Mesenchymal stem cell (in vitro differentiated cells and primary cell): ENCODE results near the gene CLHC1.

Source experiments
- DNase-seq: peaks from one replicate; pipeline ENCODE4 v3.0.0-alpha.2; 2013
- H2AFZ ChIP-seq: one replicate; pipeline ENCODE4 v1.6.1; 2013; ENCODE audit warnings: low read depth, mild to moderate bottlenecking, control low read depth, inconsistent platforms, low read length, moderate library complexity
- H2AK5ac ChIP-seq: 2 replicates; pipeline ENCODE4 v1.6.1; 2013; ENCODE audit warnings: low read length, moderate library complexity, mild to moderate bottlenecking, inconsistent platforms; ENCODE audit not compliant: severe bottlenecking
- H2BK120ac ChIP-seq: one replicate; pipeline ENCODE4 v1.6.1; 2013; ENCODE audit warnings: low read depth, mild to moderate bottlenecking, inconsistent platforms, low read length, moderate library complexity
- H2BK12ac ChIP-seq, 2 experiments: one replicate each; pipeline ENCODE4 v1.6.1; 2013; ENCODE audit warnings: inconsistent platforms in 2 of 2, low read length in 2 of 2, mild to moderate bottlenecking in 2 of 2, moderate library complexity in 2 of 2, control low read depth in 1 of 2
- H2BK15ac ChIP-seq: one replicate; pipeline ENCODE4 v1.6.1; 2013; ENCODE audit warnings: mild to moderate bottlenecking, low read depth, inconsistent platforms; ENCODE audit not compliant: poor library complexity, severe bottlenecking
- H2BK5ac ChIP-seq: 2 replicates; pipeline ENCODE4 v1.6.1; 2013; ENCODE audit warnings: low read depth, mild to moderate bottlenecking, low read length, control low read depth, inconsistent platforms; ENCODE audit not compliant: poor library complexity, severe bottlenecking
- H3K14ac ChIP-seq, 2 experiments: one replicate each; pipeline ENCODE4 v1.6.1; 2013; ENCODE audit warnings: inconsistent platforms in 2 of 2, low read length in 2 of 2, control low read depth in 1 of 2, mild to moderate bottlenecking in 1 of 2, moderate library complexity in 1 of 2
- H3K18ac ChIP-seq, 2 experiments: one replicate each; pipeline ENCODE4 v1.6.1; 2013; ENCODE audit warnings: inconsistent platforms in 2 of 2, low read length in 2 of 2, control low read depth in 1 of 2, low read depth in 1 of 2, mild to moderate bottlenecking in 1 of 2
- H3K23ac ChIP-seq, 2 experiments: one replicate each; pipeline ENCODE4 v1.6.1; 2013; ENCODE audit warnings: inconsistent platforms in 2 of 2, low read length in 2 of 2, mild to moderate bottlenecking in 2 of 2, moderate library complexity in 2 of 2, control low read depth in 1 of 2
- H3K27ac ChIP-seq: 2 replicates; pipeline ENCODE4 v1.5.1; 2013; ENCODE audit warnings: mild to moderate bottlenecking, moderate library complexity, low read length, control low read depth, inconsistent platforms; ENCODE audit not compliant: poor library complexity, severe bottlenecking
- H3K27me3 ChIP-seq, 2 experiments: 2 replicates each; pipeline versions ENCODE4 v1.6.1 to v1.7.0; 2013; ENCODE audit warnings: low read length in 2 of 2, mild to moderate bottlenecking in 2 of 2, moderate library complexity in 2 of 2, control low read depth in 1 of 2, inconsistent platforms in 1 of 2; ENCODE audit not compliant: control insufficient read depth in 1 of 2, insufficient read depth in 1 of 2
- H3K36me3 ChIP-seq, 2 experiments: 2 replicates each; pipeline versions ENCODE4 v1.6.1 to v1.7.0; 2013; ENCODE audit warnings: low read length in 2 of 2, control low read depth in 1 of 2, inconsistent platforms in 1 of 2, low read depth in 1 of 2, mild to moderate bottlenecking in 1 of 2; ENCODE audit not compliant: insufficient read depth in 2 of 2, control insufficient read depth in 1 of 2
- H3K4ac ChIP-seq, 2 experiments: one replicate each; pipeline ENCODE4 v1.6.1; 2013; ENCODE audit warnings: inconsistent platforms in 2 of 2, low read length in 2 of 2, mild to moderate bottlenecking in 2 of 2, moderate library complexity in 2 of 2, control low read depth in 1 of 2, low read depth in 1 of 2
- H3K4me1 ChIP-seq: 2 replicates; pipeline ENCODE4 v1.6.1; 2013; ENCODE audit warnings: low read depth, low read length, control low read depth; ENCODE audit not compliant: control insufficient read depth, insufficient read depth
- H3K4me2 ChIP-seq: 2 replicates; pipeline ENCODE4 v1.6.1; 2013; ENCODE audit warnings: low read length, mild to moderate bottlenecking, inconsistent platforms; ENCODE audit not compliant: poor library complexity, severe bottlenecking
- H3K4me3 ChIP-seq, 2 experiments: 2 replicates each; pipeline versions ENCODE4 v1.5.1 to v1.7.0; 2013; ENCODE audit warnings: low read length in 2 of 2, mild to moderate bottlenecking in 2 of 2, control low read depth in 1 of 2, low read depth in 1 of 2; ENCODE audit not compliant: insufficient read depth in 1 of 2
- H3K79me1 ChIP-seq: replicated peaks from 2 replicates; pipeline ENCODE4 v1.6.1; 2013; ENCODE audit warnings: mild to moderate bottlenecking, control low read depth, low read length, inconsistent platforms; ENCODE audit not compliant: poor library complexity, severe bottlenecking
- H3K9ac ChIP-seq: 2 replicates; pipeline ENCODE4 v1.7.0; 2013; ENCODE audit warnings: mild to moderate bottlenecking, low read length, moderate library complexity
- H3K9me3 ChIP-seq: 2 replicates; pipeline ENCODE4 v1.7.0; 2013; ENCODE audit warnings: mild to moderate bottlenecking, low read length; ENCODE audit not compliant: control insufficient read depth
- H4K8ac ChIP-seq: one replicate; pipeline ENCODE4 v1.6.1; 2013; ENCODE audit warnings: inconsistent platforms, mild to moderate bottlenecking, low read length, moderate library complexity
- H4K91ac ChIP-seq: one replicate; pipeline ENCODE4 v1.6.1; 2013; ENCODE audit warnings: mild to moderate bottlenecking, low read length, inconsistent platforms
- WGBS: methylation state at CpG from one replicate; pipeline ENCODE4 v1.1.7; 2013; ENCODE audit warnings: mixed read lengths; 5-methylcytosine and 5-hydroxymethylcytosine counted together

The CLHC1 gene

DNA sequence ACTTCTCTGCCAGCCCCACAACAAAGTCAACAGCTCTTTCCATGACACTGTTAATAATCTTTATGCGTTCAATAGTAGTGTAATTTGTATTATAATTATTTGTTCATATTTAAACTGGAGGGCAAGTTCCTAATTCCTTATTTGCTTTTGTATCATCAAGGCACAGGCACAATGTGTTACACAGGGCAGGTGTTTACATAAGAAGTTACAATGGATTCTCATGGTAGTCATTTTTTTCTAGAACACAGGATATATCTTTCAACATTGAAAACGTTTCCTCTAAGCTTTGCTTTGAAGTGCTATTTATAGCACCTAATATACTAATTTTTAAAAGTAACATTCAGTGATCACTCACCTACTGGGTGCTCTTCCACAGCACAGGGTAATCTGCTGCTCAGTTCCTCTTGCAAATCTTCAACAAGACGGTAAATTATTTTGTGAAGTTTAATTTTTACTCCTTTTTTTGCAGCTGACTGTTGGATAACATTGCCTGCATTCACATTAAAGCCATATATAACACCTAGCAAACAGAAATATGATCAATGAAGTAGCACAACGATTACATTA lies 7.6 kb upstream of the CLHC1 start:
- Histone ChIP-seq H2AK5ac (no peak overlapping the region), H2BK15ac (no peak overlapping the region), H2AFZ (no peak overlapping the region), H4K8ac (no peak overlapping the region), H3K4me1 (no peaks in the 10 kb centered on the region), H3K23ac (no peak overlapping the region), H4K91ac (no peak overlapping the region), H2BK120ac (no peak overlapping the region), H2BK5ac (no peak overlapping the region), H3K4ac (no peak overlapping the region), H3K4me2 (no peak overlapping the region), H2BK12ac (no peak overlapping the region), H3K27me3 (no peaks in the 10 kb centered on the region), H3K4me3 (no peak overlapping the region), H3K9ac (no peak overlapping the region), H3K79me1 (no peaks in the 10 kb centered on the region), H3K18ac (no peak overlapping the region), H3K36me3 (peaks cover 7 to 77% of the 10 kb centered on the region in 2 experiments), H3K14ac (no peak overlapping the region), H3K9me3 (no peaks in the 10 kb centered on the region), H3K27ac (no peak overlapping the region)
- DNase-seq = no peak
- whole genome bisulfite sequencing = 100% methylated on average over 1 of the region's 4 CpGs

DNA sequence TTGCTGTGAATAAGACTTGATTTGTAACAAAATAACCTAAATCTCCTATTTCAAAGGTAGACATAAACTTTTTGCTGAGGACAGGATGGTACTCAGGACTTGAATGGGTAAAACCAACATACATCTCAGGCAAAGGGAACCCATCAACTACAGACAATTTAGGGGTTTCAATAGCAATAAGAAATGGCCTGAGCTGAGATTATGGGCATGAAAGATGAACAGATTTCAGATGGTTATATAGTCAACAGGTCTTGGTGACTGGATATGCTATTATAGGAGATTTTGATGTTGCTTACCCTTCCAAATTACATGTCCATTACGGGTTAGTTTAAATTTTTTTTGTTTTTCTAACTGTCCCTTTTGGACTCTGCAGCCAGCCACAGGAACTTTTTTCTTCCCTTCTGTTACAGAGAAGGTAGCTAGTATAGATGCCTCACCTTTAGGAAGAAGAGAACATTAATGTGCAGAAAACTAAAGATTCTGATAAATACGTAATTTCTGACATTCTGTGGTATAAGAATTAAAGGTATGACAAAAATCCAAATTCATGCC lies 5.0 kb upstream of the CLHC1 start:
- no peak overlapping the region for H3K27ac ChIP-seq
- no peak for DNase-seq
- H2BK5ac ChIP-seq = no peak overlapping the region
- no peak overlapping the region for H2BK12ac ChIP-seq
- no peak overlapping the region for H3K4me3 ChIP-seq
- no peak overlapping the region for H2BK15ac ChIP-seq
- no peak overlapping the region for H3K4ac ChIP-seq
- no peak overlapping the region for H3K4me2 ChIP-seq
- no peak overlapping the region for H4K8ac ChIP-seq
- H4K91ac ChIP-seq = no peak overlapping the region
- H3K27me3 ChIP-seq = no peaks in the 10 kb centered on the region
- peaks cover 3% of the 10 kb centered on the region for H3K4me1 ChIP-seq
- H3K9me3 ChIP-seq = no peaks in the 10 kb centered on the region
- H3K14ac ChIP-seq = no peak overlapping the region
- H3K36me3 ChIP-seq = peaks cover 13 to 69% of the 10 kb centered on the region in 2 experiments
- no peak overlapping the region for H2BK120ac ChIP-seq
- no peak overlapping the region for H2AFZ ChIP-seq
- no peak overlapping the region for H2AK5ac ChIP-seq
- no peak overlapping the region for H3K18ac ChIP-seq
- H3K9ac ChIP-seq = no peak overlapping the region
- no peaks in the 10 kb centered on the region for H3K79me1 ChIP-seq
- no peak overlapping the region for H3K23ac ChIP-seq
- WGBS = 100% methylated on average over 1 of the region's 2 CpGs

- Histone ChIP-seq H3K14ac (no peak overlapping the region), H3K4ac (no peak overlapping the region), H3K4me3 (no peak overlapping the region), H2AK5ac (no peak overlapping the region), H3K27ac (no peak overlapping the region), H4K8ac (no peak overlapping the region), H3K36me3 (peaks cover 8 to 62% of the 10 kb centered on the region in 2 experiments), H3K27me3 (no peaks in the 10 kb centered on the region), H3K79me1 (no peaks in the 10 kb centered on the region), H4K91ac (no peak overlapping the region), H2BK120ac (no peak overlapping the region), H2BK15ac (no peak overlapping the region), H2BK12ac (no peak overlapping the region), H2AFZ (no peak overlapping the region), H3K4me2 (no peak overlapping the region), H3K4me1 (peaks cover 3% of the 10 kb centered on the region), H3K9ac (no peak overlapping the region), H3K23ac (no peak overlapping the region), H3K9me3 (no peaks in the 10 kb centered on the region), H3K18ac (no peak overlapping the region), H2BK5ac (no peak overlapping the region)
- DNase-seq = no peak
- 100% methylated on average over 2 of the region's 3 CpGs for WGBS
Measured at GRCh38 chr2:55235724-55236538, 3.8 kb upstream of the CLHC1 start.

- Histone ChIP-seq H3K4me2 (peak overlapping the region; percentile 92), H4K8ac (no peak overlapping the region), H3K18ac (no peak overlapping the region), H2BK15ac (no peak overlapping the region), H4K91ac (no peak overlapping the region), H3K36me3 (peaks cover 13 to 49% of the 10 kb centered on the region in 2 experiments), H3K4me1 (peaks cover 4% of the 10 kb centered on the region), H2BK120ac (no peak overlapping the region), H3K27me3 (no peaks in the 10 kb centered on the region), H3K9me3 (no peaks in the 10 kb centered on the region), H3K9ac (peak overlapping the region; percentile 98), H3K14ac (peak overlapping the region in 1 of 2 experiments; percentile 74), H2BK5ac (no peak overlapping the region), H3K4ac (no peak overlapping the region), H2BK12ac (no peak overlapping the region), H3K27ac (no peak overlapping the region), H2AFZ (no peak overlapping the region), H3K23ac (no peak overlapping the region), H3K4me3 (peak overlapping the region; percentile 88 to 95), H3K79me1 (peaks cover 12% of the 10 kb centered on the region), H2AK5ac (no peak overlapping the region)
- DNase-seq = no peak
- 67% methylated on average over 6 of the region's 7 CpGs for WGBS
Measured at GRCh38 chr2:55233658-55233940, 1.5 kb upstream of the CLHC1 start.
